Subcutaneous adipose tissue (tissue), 4 donors: ENCODE measurements around the gene PRRC2A. TPM values are rescaled to one million over a fixed set of nuclear protein-coding genes. Genes with fewer than 3 reads are reported as not detected.

Experiments used
- CTCF ChIP-seq: fragments of 450-650 bp; IDR thresholded peaks from one replicate; pipeline ENCODE4 v1.5.1; 2016; ENCODE audit warnings: low read depth, mild to moderate bottlenecking, control low read depth, antibody characterized with exemption, moderate library complexity
- total RNA-seq, 4 donors: library from RNA; depleted of rRNA; stranded (reverse); fragments of >200 nt; gene quantifications; one replicate each; pipeline ENCODE4 v1.1.0, GENCODE V29; 2016

Gene PRRC2A
- total RNA-seq, 4 donors from 2014 or later: 36.0 to 79.5 (median 46.5) TPM

DNA sequence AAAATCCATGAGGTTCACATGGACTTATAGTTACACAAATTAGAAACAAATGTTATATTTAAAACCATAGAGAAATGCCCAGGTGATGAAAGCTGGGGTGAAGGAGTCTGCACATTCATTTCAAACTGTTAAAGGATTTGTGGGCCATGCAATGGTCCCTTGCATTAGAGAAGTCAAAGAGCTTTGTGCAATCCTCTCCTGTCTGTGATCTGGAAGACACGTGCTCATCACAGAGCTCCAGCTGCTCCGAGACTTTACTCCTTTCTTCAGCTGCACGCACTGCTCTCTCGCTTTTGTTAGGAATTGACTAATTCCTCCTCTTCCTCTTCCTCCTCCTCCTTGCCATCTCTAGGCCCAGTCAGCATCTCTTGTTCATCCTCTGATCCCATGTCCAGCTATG is 9.5 kb upstream of the PRRC2A start:
- TF ChIP-seq CTCF: no peak

DNA sequence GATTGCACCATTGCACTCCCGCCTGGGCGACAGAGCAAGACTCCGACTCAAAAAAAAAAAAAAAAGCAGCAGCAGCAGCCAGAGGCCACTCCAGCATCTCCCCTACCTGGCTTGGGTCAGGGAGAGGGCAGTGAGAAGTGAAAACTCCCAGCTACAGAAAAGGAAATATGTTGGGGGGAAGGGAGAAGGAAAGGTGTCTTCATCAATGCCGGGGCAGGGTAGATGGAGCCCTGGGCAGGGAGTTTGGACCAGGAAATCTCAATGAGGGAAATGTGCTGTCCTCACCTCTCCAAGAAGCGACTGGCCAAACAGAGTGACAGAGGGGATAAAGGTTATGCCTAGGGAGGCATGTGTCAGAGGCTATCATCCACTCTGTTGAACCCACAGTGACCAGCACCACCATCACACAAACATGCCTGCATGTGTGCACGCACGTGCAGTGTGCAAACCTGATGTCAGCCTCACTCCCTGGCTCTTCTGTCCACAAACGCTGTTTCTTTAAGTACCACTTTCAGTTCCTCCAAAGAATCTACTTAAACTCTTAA is 6.4 kb upstream of the PRRC2A start:
- no peak for TF ChIP-seq CTCF

- TF ChIP-seq CTCF: no peak
Observed at GRCh38 chr6:31614684-31615578, 5.6 kb upstream of the PRRC2A start, which contains the start of gene AIF1. Gene AIF1, plus strand, starts transcription at chr6:31615234. Its CDS starts 96 bp downstream, at chr6:31615330.

DNA sequence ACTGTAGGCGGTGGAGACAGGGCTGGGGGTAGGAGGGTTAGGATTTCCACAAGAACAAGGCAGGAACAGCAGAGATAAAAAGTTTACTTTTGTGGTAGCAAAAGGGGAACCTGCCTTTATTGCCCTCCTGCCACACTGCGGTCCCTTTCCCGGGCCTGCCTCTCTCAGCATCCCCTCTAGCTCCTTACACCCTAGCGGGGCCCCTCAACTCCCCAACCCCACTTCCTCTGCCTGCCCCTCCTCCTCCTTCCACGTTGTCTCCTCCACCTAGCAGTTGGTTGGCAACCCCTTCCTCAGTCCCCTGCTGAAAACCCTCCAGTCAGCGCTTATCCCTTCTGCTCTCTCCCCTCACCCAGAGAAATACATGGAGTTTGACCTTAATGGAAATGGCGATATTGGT is 4.8 kb upstream of the PRRC2A start:
- TF ChIP-seq CTCF: no peak

- TF ChIP-seq CTCF: no peak
Observed at GRCh38 chr6:31617010-31617409, 3.5 kb upstream of the PRRC2A start.

DNA sequence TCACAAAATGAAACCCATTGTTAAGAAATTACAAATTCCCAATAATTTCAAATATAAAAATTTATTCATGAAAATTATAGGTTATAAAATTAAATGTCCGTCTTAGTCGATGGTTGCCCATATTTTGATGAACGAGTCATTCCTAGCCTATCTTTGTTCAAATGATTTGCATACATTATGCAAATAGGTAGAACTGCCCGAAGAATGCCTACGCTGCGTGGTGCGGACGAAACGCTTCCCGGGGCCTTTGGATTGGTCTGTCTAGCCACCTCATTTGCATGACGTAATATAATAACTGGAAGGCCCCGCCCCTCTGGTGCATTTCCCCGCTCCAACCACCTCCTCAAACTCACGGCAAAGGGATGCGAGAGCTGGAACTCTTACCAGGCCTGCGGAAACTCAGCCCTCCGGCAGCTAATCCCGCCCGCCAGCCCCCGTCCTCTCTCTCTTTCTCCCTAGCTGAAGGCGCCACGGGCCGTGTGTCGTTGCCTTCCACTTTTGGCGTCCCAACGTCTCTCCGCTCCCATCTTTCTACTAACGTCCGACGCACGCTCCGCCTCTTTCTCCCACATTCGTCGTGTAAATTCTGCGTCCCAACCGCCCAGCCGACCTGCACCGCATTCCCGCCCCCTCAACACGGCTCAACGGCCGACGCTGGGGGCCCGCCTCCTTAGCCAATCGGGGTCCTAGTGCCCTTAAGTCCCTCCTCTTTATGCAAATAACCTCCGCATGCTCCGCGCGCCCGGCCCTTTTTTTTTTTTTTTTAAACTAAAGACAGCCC is 520 bp upstream of the PRRC2A start:
- TF ChIP-seq CTCF: no peak

DNA sequence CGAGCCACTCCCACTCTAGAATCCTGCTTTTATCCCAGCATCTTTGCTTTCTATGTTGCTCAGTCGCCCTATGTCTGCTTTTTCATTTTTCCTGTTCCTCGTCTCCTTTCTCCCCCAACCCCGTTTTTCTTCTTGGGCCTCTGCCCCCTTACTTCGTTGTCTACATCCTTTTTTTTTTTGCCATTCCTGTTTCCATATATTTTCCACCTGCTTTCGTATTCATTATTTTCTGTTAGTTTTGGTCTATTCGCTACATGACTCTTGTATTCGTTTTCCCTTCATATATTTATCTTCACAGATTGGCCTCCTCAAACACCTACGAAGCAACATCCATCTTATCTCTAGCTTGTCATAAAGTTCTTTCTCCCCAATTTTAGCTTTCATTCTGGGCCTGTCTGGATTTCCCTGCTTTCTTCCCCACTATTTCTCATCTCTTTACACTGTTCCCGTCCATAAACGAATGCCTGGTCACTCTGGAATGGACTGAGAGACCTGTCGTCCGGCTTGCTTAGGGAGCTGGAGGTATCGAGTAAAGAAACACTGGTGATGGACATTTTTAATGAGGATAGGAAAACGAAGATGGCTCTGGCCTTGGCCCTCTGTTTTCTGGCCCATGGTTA is 915 bp downstream of the PRRC2A start:
- TF ChIP-seq CTCF: no peak
